Activated CD8-positive, alpha-beta memory T cell treated with anti-CD3 and anti-CD28 coated beads, Interleukin-2, amount 10 ng/mL, durations not matched to agents 7 days and 5 days (primary cell): Measurements from ENCODE around the gene MEI1. TPM values are rescaled to one million over a fixed set of nuclear protein-coding genes. Genes with fewer than 3 reads are reported as not detected.
"Not testable (repeated sequence)": the region's sequence is repeated elsewhere in the genome, so short reads cannot be mapped to it uniquely, and the experiment has no call there.

ENCODE experiments used
- ATAC-seq: fragments of 150-1000 bp; cut with Tn5 transposase; one replicate; pipeline ENCODE4 v1.10.0; 2021; ENCODE audit warnings: moderate library complexity
- CTCF ChIA-PET: fragments of 350-600 bp; sonication (Branson Sonifier 250); formaldehyde crosslinking; loops from one replicate; lab custom pipeline; 2021; ENCODE audit warnings: antibody characterized with exemption; lab: Charles Lee
- DNase-seq: peaks from one replicate; pipeline ENCODE4 v3.0.0-alpha.2; 2020
- H3K27ac Mint-ChIP-seq: one replicate; pipeline ENCODE4 v1.8.0; 2021; ENCODE audit warnings: mild to moderate bottlenecking, mixed read lengths
- H3K27me3 Mint-ChIP-seq: one replicate; pipeline ENCODE4 v1.8.0; 2021; ENCODE audit warnings: mixed read lengths
- H3K36me3 Mint-ChIP-seq: one replicate; pipeline ENCODE4 v1.8.0; 2021; ENCODE audit warnings: mild to moderate bottlenecking, mixed read lengths
- H3K4me1 Mint-ChIP-seq: one replicate; pipeline ENCODE4 v1.8.0; 2021; ENCODE audit warnings: mixed read lengths
- H3K4me3 Mint-ChIP-seq: one replicate; pipeline ENCODE4 v1.8.0; 2021; ENCODE audit warnings: mild to moderate bottlenecking, moderate library complexity, mixed read lengths
- H3K9me3 Mint-ChIP-seq: one replicate; pipeline ENCODE4 v1.8.0; 2022; ENCODE audit warnings: low read depth, mixed read lengths
- total RNA-seq, 2 experiments: library from RNA; stranded (reverse); gene quantifications; one replicate each; pipeline ENCODE4 v1.2.3, GENCODE V29; 2021

Gene MEI1
- total RNA-seq, 2 experiments from 2014 or later, result 37.3 to 45.9 TPM

GRCh38 chr22:41731609-41732008, 32.3 kb downstream of the MEI1 start:
- no peaks in the 10 kb centered on the region for H3K4me1 Mint-ChIP-seq
- CTCF ChIA-PET, result interaction anchor here (1.6 kb wide), 2 partner anchors 15 to 34 kb away, joined by 6 to 7 read pairs; no protein-coding TSS in a partner anchor

DNA sequence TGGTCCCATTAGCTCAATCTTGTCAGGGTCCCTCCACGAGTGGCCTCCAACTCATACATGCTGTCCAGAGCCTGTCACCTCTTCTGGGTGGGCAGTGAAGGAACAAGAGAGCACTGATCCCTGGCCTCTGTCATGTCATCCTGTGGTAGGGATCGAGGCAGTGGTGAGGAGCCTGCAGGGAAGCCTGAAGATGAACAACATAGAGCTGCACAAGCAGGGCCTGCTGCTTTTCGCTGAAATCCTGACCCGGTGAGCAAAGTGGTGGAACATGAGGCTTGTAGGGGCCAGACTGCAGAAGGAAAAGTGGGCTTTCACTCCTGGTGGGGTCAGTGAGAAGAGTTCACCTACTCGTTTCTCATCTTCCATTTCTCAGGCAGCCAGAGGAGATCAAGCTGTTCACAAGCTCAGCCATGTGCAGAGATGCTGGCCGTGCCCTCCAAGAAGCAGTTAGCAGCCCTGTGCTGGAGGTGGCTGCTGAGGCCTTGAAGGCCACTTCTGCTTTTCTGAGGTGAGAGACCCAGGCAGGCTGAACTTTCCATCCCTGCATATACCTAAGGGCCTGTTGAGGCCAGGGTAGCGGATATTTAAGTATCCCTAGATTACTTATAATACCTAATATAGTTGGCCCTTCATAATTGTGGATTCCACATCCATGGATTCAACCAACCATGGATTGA, 32.9 kb downstream of the MEI1 start:
- Mint-ChIP-seq H3K4me1 (no peaks in the 10 kb centered on the region), H3K27ac (no peak overlapping the region), H3K27me3 (no peaks in the 10 kb centered on the region), H3K4me3 (no peak overlapping the region), H3K36me3 (no peaks in the 10 kb centered on the region), H3K9me3 (no peaks in the 10 kb centered on the region)
- CTCF ChIA-PET, result interaction anchor here (1.6 kb wide), 2 partner anchors 14 to 35 kb away, joined by 6 to 7 read pairs; no protein-coding TSS in a partner anchor
- DNase-seq (no peak), ATAC-seq (no peak)

More at GRCh38 chr22:41731609-41732008, 32.3 kb downstream of the MEI1 start:
- no peak for DNase-seq
- Mint-ChIP-seq H3K27me3 (no peaks in the 10 kb centered on the region), H3K27ac (no peak overlapping the region), H3K4me3 (no peak overlapping the region), H3K9me3 (no peaks in the 10 kb centered on the region), H3K36me3 (no peaks in the 10 kb centered on the region)
- ATAC-seq, result no peak

- H3K9me3 Mint-ChIP-seq, H3K4me1 Mint-ChIP-seq, ATAC-seq, DNase-seq, CTCF ChIA-PET, H3K27ac Mint-ChIP-seq, H3K4me3 Mint-ChIP-seq, H3K27me3 Mint-ChIP-seq, H3K36me3 Mint-ChIP-seq: not testable (repeated sequence)
These were observed 33.9 kb downstream of the MEI1 start for GRCh38 chr22:41733241-41733640.

GRCh38 chr22:41739576-41739975, 40.3 kb downstream of the MEI1 start:
- DNase-seq (peak; percentile 47), ATAC-seq (peak; percentile 70)
- H3K9me3 Mint-ChIP-seq, result no peaks in the 10 kb centered on the region
- no peak overlapping the region for H3K27ac Mint-ChIP-seq
- peaks cover 7% of the 10 kb centered on the region for H3K4me1 Mint-ChIP-seq
- CTCF ChIA-PET, result interaction anchor here (1.1 to 2.0 kb wide), 3 partner anchors 42 to 201 kb away, joined by 3 to 11 read pairs (median 3); no protein-coding TSS in a partner anchor
- H3K27me3 Mint-ChIP-seq, result peaks cover 3% of the 10 kb centered on the region
- no peaks in the 10 kb centered on the region for H3K36me3 Mint-ChIP-seq
- no peak overlapping the region for H3K4me3 Mint-ChIP-seq

GRCh38 chr22:41742918-41743317, 43.6 kb downstream of the MEI1 start:
- Mint-ChIP-seq H3K4me3 (no peak overlapping the region), H3K27me3 (peaks cover 7% of the 10 kb centered on the region), H3K27ac (no peak overlapping the region), H3K9me3 (no peaks in the 10 kb centered on the region), H3K36me3 (no peaks in the 10 kb centered on the region), H3K4me1 (peaks cover 12% of the 10 kb centered on the region)
- DNase-seq (no peak), ATAC-seq (no peak)
- CTCF ChIA-PET, result no interaction called here

- Mint-ChIP-seq H3K27ac (no peak overlapping the region), H3K27me3 (peaks cover 15% of the 10 kb centered on the region), H3K36me3 (no peaks in the 10 kb centered on the region), H3K4me3 (no peak overlapping the region), H3K9me3 (no peaks in the 10 kb centered on the region), H3K4me1 (peaks cover 6% of the 10 kb centered on the region)
- CTCF ChIA-PET, result interaction anchor here (0.8 to 3.2 kb wide), 24 partner anchors 8 to 195 kb away, joined by 3 to 31 read pairs (median 6); partner anchors contain the start of genes CCDC134 and MEI1
- ATAC-seq, result no peak
- no peak for DNase-seq
These were observed 46.7 kb downstream of the MEI1 start for GRCh38 chr22:41745968-41746367.

- CTCF ChIA-PET, result interaction anchor here (0.6 to 3.2 kb wide), 34 partner anchors 8 to 229 kb away, joined by 3 to 31 read pairs (median 4); partner anchors contain the start of genes CCDC134, CENPM, MEI1 and SREBF2
- DNase-seq (peak; percentile 72), ATAC-seq (peak; percentile 96)
- no peak overlapping the region for H3K27ac Mint-ChIP-seq
- no peaks in the 10 kb centered on the region for H3K36me3 Mint-ChIP-seq
- H3K9me3 Mint-ChIP-seq, result no peaks in the 10 kb centered on the region
- H3K4me1 Mint-ChIP-seq, result peaks cover 6% of the 10 kb centered on the region
- H3K27me3 Mint-ChIP-seq, result peaks cover 15% of the 10 kb centered on the region
- H3K4me3 Mint-ChIP-seq, result no peak overlapping the region
These were observed 47.5 kb downstream of the MEI1 start for GRCh38 chr22:41746567-41747400.

DNA sequence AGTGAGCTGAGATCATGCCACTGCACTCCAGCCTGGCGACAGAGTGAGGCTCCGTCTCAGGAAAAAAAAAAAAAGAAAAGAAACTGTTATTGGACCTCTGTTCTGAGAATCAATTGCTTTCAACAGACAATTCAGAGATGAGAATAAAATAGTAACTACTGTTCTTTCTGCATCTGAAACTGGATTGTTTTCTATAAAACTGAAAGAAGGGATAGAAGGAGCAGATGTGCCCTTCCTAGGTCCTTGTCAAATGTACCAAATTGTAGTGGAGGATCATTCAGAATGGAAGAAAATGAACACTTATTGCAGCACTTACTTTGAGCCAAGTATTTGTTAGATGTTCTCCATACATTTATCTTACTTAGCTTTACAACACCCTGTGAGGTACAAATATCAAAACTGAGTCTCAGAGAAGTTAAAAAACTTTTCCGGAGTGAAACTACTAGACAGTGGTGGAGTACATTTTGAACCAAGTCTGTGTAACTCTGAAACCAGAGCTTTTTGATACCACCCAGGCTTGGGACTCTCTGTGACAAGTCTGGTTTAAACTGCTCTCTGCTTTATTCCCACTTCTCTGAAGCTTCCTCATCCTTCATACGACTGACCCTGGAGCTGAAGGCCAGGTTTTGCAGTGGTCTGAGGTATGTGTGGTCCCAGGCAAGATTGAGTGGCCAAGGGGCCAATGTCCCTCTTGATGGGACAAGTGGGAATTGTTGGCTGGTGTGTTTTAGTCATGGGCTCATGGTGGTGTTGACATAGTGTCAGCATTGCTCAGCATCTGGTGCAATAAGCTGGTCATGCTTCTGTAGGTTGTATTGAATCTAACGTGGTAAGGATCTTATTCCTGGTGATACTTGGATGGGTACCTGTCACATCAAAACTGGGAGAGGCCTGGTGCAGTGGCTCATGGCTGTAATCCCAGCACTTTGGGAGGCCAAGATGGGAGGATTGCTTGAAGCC, 53.0 kb downstream of the MEI1 start:
- H3K27me3 Mint-ChIP-seq, result peaks cover 11% of the 10 kb centered on the region
- CTCF ChIA-PET, result interaction anchor here (0.6 to 1.2 kb wide), 4 partner anchors 46 to 216 kb away, joined by 3 read pairs; partner anchors contain the start of gene SREBF2
- ATAC-seq (no peak), DNase-seq (no peak)
- no peaks in the 10 kb centered on the region for H3K36me3 Mint-ChIP-seq
- no peaks in the 10 kb centered on the region for H3K9me3 Mint-ChIP-seq
- peaks cover 7% of the 10 kb centered on the region for H3K4me1 Mint-ChIP-seq
- peak overlapping the region; percentile 44 for H3K27ac Mint-ChIP-seq
- no peak overlapping the region for H3K4me3 Mint-ChIP-seq

DNA sequence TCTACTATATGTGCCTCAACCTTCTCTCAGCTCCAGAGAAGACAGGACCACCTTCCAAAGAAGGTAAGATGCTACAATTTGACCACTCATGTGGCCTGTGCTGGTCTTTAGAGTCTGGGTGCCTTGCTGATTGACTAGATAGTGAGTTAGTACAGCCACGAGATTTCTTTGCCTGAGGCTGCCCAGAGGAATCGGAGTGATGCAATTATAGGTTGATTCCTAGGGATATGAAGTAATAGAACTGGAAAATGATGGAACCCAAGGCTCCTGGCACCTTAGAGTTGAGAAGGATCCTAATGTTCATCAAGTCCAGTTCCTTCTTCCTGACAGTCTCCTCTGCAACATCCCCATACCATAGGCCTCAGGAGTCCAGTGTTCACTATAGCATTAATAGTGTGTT, 54.7 kb downstream of the MEI1 start:
- DNase-seq (no peak), ATAC-seq (no peak)
- no peak overlapping the region for H3K27ac Mint-ChIP-seq
- H3K27me3 Mint-ChIP-seq, result peaks cover 9% of the 10 kb centered on the region
- peaks cover 7% of the 10 kb centered on the region for H3K4me1 Mint-ChIP-seq
- CTCF ChIA-PET, result interaction anchor here (1.0 kb wide), 1 partner anchor 8 kb away, joined by 4 read pairs; no protein-coding TSS in a partner anchor
- no peaks in the 10 kb centered on the region for H3K36me3 Mint-ChIP-seq
- H3K9me3 Mint-ChIP-seq, result no peaks in the 10 kb centered on the region
- no peak overlapping the region for H3K4me3 Mint-ChIP-seq

DNA sequence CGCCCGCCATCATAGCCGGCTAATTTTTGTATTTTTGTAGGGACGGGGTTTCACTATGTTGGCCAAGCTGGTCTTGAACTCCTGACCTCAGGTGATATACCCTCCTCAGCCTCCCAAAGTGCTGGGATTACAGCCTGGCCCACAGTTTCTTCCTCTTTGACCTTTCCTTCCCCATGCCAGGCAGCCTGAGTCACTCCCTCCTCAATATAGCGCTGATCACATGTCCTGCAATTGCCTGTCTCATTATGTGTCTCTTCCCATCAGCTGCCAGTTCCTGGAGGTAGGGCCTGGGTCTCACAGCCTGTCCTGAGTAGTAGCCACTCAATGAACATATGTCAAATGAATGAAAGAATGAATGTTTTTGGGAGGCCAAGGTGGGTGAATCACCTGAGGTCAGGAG, 58.2 kb downstream of the MEI1 start:
- H3K4me3 Mint-ChIP-seq, result no peak overlapping the region
- H3K27ac Mint-ChIP-seq, result no peak overlapping the region
- no peak for ATAC-seq
- H3K27me3 Mint-ChIP-seq, result peaks cover 2% of the 10 kb centered on the region
- CTCF ChIA-PET, result interaction anchor here (0.9 to 2.3 kb wide), 2 partner anchors 11 to 43 kb away, joined by 3 to 9 read pairs; partner anchors contain the start of gene CCDC134
- no peaks in the 10 kb centered on the region for H3K36me3 Mint-ChIP-seq
- DNase-seq, result no peak
- no peaks in the 10 kb centered on the region for H3K9me3 Mint-ChIP-seq
- peaks cover 3% of the 10 kb centered on the region for H3K4me1 Mint-ChIP-seq

DNA sequence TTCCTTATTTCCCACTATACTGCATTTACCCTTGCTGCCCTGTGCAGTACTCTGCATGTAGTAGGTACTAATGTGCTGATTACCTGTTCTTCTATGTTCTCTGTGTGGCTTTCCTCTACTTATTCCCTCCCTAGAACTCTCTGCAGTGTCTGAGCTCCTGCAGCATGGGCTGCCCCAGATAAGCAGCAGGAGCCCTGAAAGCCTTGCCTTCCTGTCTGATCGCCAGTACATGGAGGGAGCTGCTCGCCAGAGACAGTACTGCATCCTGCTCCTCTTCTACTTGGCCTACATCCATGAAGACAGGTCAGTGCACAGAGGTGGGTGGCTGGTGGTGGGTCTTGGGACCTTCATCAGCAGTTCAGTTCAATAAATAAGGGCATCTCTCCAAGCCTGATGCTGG, 58.9 kb downstream of the MEI1 start:
- Mint-ChIP-seq H3K4me1 (no peaks in the 10 kb centered on the region), H3K9me3 (no peaks in the 10 kb centered on the region), H3K27ac (no peak overlapping the region), H3K4me3 (no peak overlapping the region), H3K36me3 (no peaks in the 10 kb centered on the region), H3K27me3 (peaks cover 2% of the 10 kb centered on the region)
- no peak for DNase-seq
- ATAC-seq, result no peak
- CTCF ChIA-PET, result interaction anchor here (2.3 kb wide), 1 partner anchor 12 kb away, joined by 9 read pairs; no protein-coding TSS in a partner anchor

GRCh38 chr22:41762980-41763779, 63.9 kb downstream of the MEI1 start:
- no peaks in the 10 kb centered on the region for H3K9me3 Mint-ChIP-seq
- no peak for ATAC-seq
- no peak overlapping the region for H3K4me3 Mint-ChIP-seq
- peak; percentile 49 for DNase-seq
- no peak overlapping the region for H3K27ac Mint-ChIP-seq
- no peaks in the 10 kb centered on the region for H3K27me3 Mint-ChIP-seq
- CTCF ChIA-PET, result interaction anchor here (1.3 kb wide), 1 partner anchor 66 kb away, joined by 5 read pairs; no protein-coding TSS in a partner anchor
- peaks cover 3% of the 10 kb centered on the region for H3K4me1 Mint-ChIP-seq
- H3K36me3 Mint-ChIP-seq, result no peaks in the 10 kb centered on the region
